K562 (cell line): ENCODE measurements around the gene LAPTM5. TPM values are rescaled to one million over a fixed set of nuclear protein-coding genes. Genes with fewer than 3 reads are reported as not detected.
A peak's percentile ranks its signal among the peaks of the same experiment; 100 is the strongest.

Experiments
- BRD9 ChIP-seq: fragments of 450-650 bp; IDR thresholded peaks from 2 replicates; pipeline ENCODE4 v1.6.1; 2018; ENCODE audit warnings: low read depth; ENCODE audit not compliant: partially characterized antibody
- CHD1 ChIP-seq: fragments of 200-600 bp; sonication (generic); IDR thresholded peaks from one replicate; pipeline ENCODE4 v1.6.1; 2012; ENCODE audit warnings: mild to moderate bottlenecking, moderate library complexity, low read length, inconsistent platforms
- ELF2 ChIP-seq: fragments of 250-450 bp; sonication (Bioruptor Pico); IDR thresholded peaks from 2 replicates; pipeline ENCODE4 v1.5.0; 2021; ENCODE audit warnings: mild to moderate bottlenecking
- GABPA ChIP-seq: fragments of 200-800 bp; sonication (Bioruptor generic); conservative IDR thresholded peaks from 2 replicates; pipeline ENCODE4 v1.6.1; 2016; ENCODE audit warnings: low read depth, missing genetic modification characterization, missing compliant biosample characterization
- KAT8 ChIP-seq: fragments of 450-650 bp; IDR thresholded peaks from 2 replicates; pipeline ENCODE4 v1.6.1; 2016; ENCODE audit warnings: low read depth, mild to moderate bottlenecking
- MECOM ChIP-seq: fragments of 250-450 bp; sonication (Bioruptor Pico); IDR thresholded peaks from 2 replicates; pipeline ENCODE4 v1.8.0; 2022; ENCODE audit warnings: inconsistent platforms
- MEF2A ChIP-seq: IDR thresholded peaks from 2 replicates; pipeline ENCODE4 v1.6.1; 2011; ENCODE audit warnings: low read depth, mild to moderate bottlenecking, low read length, moderate library complexity; ENCODE audit not compliant: control insufficient read depth
- NCOA2 ChIP-seq, 2 experiments: fragments of 450-650 bp; IDR thresholded peaks; 2 replicates each; pipeline ENCODE4 v1.6.1; 2018; ENCODE audit warnings: mild to moderate bottlenecking in 2 of 2, moderate library complexity in 1 of 2; ENCODE audit not compliant: partially characterized antibody in 2 of 2
- NR2C2 ChIP-seq, 2 experiments: fragments of 200-800 bp in 1 of 2; sonication (Bioruptor generic) in 1 of 2; sonication (generic) in 1 of 2; formaldehyde crosslinking in 1 of 2; IDR thresholded peaks; 2 replicates each; pipeline versions ENCODE4 v1.6.1 to v1.8.0; 2016 to 2022; ENCODE audit warnings: mild to moderate bottlenecking in 1 of 2, missing compliant biosample characterization in 1 of 2, missing genetic modification characterization in 1 of 2, missing genetic modification reagents in 1 of 2
- NUFIP1 ChIP-seq: fragments of 450-650 bp; IDR thresholded peaks from 2 replicates; pipeline ENCODE4 v1.6.1; 2018; ENCODE audit not compliant: partially characterized antibody
- PHB ChIP-seq: fragments of 250-450 bp; sonication (Bioruptor Pico); IDR thresholded peaks from 2 replicates; pipeline ENCODE4 v1.5.0; 2021
- SRF ChIP-seq, 2 experiments: fragments of 250-450, 450-650 bp in 1 of 2; sonication (Bioruptor Pico) in 1 of 2; sonication (generic) in 1 of 2; formaldehyde crosslinking; IDR thresholded peaks; 2 replicates each; pipeline versions ENCODE4 v1.5.0 to v1.5.1; 2020 to 2022; ENCODE audit warnings: mild to moderate bottlenecking in 1 of 2, missing genetic modification reagents in 1 of 2
- TEAD4 ChIP-seq, 2 experiments: sonication (generic) in 1 of 2; formaldehyde crosslinking in 1 of 2; IDR thresholded peaks; 2 replicates each; pipeline versions ENCODE4 v1.6.1 to v1.8.0; 2012 to 2022; ENCODE audit warnings: borderline replicate concordance in 1 of 2, inconsistent platforms in 1 of 2, low read length in 1 of 2, mild to moderate bottlenecking in 1 of 2, missing genetic modification reagents in 1 of 2
- TRIM24 ChIP-seq, 2 experiments: fragments of 450-650 bp; IDR thresholded peaks; 2 replicates each; pipeline ENCODE4 v1.6.1; 2016
- ZNF780A ChIP-seq: fragments of 250-450 bp; sonication (Bioruptor Pico); IDR thresholded peaks from 2 replicates; pipeline ENCODE4 v1.5.0; 2021; ENCODE audit warnings: mild to moderate bottlenecking
- polyA plus RNA-seq, 8 experiments: library from polyadenylated mRNA; depleted of rRNA in 4 of 8; stranded (reverse) in 5 of 8; unstranded in 3 of 8; fragments of >200 nt; fragmentation: Nextera tagmentation in 2 of 8; fragmentation: Illumina TruSeq in 1 of 8; extraction: Ambion mirVana in 2 of 8; extraction: Trizol in 1 of 8; gene quantifications; 2 replicates each; pipeline versions ENCODE4 v1.2.1 to v1.2.3, GENCODE V29; 2011 to 2014; ENCODE audit warnings: inconsistent platforms in 1 of 8, missing spikeins in 1 of 8
- total RNA-seq, 7 experiments: library from RNA; depleted of rRNA in 6 of 7; stranded (reverse); fragments of >200 nt in 6 of 7; fragmentation: Illumina TruSeq in 2 of 7; extraction: Trizol in 2 of 7; gene quantifications; 2 replicates each; pipeline versions ENCODE4 v1.2.1 to v1.2.3, GENCODE V29; 2011 to 2021; ENCODE audit warnings: low replicate concordance in 1 of 7
- TF ChIP-seq, protein P1 (sequence below), 2 experiments: fragments of 450-650 bp; IDR thresholded peaks; 2 replicates each; pipeline ENCODE4 v1.6.1; 2018; ENCODE audit warnings: mild to moderate bottlenecking in 2 of 2, low read depth in 1 of 2; ENCODE audit not compliant: partially characterized antibody in 2 of 2
- TF ChIP-seq, protein P2 (sequence below): fragments of 250-450 bp; sonication (Bioruptor Pico); IDR thresholded peaks from 2 replicates; pipeline ENCODE4 v1.5.0; 2022; ENCODE audit warnings: mild to moderate bottlenecking
- TF ChIP-seq, protein P3 (sequence below), 3 experiments: IDR thresholded peaks in 2 of 3; conservative IDR thresholded peaks in 1 of 3; 2 replicates each; pipeline ENCODE4 v1.5.1; 2011 to 2012; ENCODE audit warnings: low read length in 3 of 3, mild to moderate bottlenecking in 3 of 3, control low read depth in 2 of 3, improper control_type of control experiment in 1 of 3, inconsistent platforms in 1 of 3, low read depth in 1 of 3, mixed read lengths in 1 of 3, moderate library complexity in 1 of 3; ENCODE audit not compliant: insufficient read depth in 2 of 3

Gene LAPTM5
- total and polyA plus RNA-seq, 9 of the 15 experiments (the other 6 are each of a cell fraction or from before 2014, with no cell fraction given): 2.4 to 47.3 (median 20.3) TPM

DNA sequence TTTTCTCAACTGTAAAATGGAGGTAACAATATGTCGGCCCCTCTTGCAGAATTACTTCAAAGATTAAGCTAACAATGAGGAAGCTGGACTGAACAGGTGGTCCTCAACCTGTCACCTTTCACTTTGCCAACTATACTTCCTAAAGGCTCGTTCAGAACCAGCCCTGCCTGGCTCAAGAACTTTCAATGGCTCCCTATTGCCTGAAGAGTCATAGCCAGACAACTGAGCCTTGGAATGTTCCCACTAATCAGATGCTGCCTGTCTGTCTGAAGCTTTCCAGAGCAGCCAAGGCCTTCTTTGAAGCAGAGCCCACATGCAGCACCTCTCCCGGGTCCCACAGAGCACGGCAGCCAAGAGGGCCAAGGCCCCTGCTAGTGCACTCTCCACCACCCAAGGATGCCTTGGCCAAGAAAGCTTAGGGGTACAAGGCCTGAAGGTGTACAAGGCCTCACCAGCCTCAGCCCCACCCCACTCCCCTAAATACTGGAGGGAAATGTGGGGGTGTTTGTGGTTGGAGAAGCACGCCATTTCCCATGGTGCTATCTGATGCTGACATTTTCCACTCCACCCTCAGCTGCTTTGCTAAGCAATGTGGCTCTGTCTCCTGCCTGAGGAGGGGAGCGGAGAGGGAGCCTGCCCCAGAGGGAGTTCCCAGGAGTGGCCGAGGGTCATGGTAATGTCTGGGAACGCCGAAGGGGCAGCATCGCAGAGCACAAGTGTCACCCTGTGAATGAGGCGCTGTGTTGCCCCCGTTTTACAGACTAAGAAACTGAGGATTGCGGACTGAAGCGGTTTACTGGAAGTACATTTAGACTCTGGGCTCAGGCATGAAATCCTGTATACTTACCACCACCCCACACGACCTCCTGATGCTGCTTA lies 8.2 kb upstream of the LAPTM5 start (continued):
- TF ChIP-seq, protein P1, sequence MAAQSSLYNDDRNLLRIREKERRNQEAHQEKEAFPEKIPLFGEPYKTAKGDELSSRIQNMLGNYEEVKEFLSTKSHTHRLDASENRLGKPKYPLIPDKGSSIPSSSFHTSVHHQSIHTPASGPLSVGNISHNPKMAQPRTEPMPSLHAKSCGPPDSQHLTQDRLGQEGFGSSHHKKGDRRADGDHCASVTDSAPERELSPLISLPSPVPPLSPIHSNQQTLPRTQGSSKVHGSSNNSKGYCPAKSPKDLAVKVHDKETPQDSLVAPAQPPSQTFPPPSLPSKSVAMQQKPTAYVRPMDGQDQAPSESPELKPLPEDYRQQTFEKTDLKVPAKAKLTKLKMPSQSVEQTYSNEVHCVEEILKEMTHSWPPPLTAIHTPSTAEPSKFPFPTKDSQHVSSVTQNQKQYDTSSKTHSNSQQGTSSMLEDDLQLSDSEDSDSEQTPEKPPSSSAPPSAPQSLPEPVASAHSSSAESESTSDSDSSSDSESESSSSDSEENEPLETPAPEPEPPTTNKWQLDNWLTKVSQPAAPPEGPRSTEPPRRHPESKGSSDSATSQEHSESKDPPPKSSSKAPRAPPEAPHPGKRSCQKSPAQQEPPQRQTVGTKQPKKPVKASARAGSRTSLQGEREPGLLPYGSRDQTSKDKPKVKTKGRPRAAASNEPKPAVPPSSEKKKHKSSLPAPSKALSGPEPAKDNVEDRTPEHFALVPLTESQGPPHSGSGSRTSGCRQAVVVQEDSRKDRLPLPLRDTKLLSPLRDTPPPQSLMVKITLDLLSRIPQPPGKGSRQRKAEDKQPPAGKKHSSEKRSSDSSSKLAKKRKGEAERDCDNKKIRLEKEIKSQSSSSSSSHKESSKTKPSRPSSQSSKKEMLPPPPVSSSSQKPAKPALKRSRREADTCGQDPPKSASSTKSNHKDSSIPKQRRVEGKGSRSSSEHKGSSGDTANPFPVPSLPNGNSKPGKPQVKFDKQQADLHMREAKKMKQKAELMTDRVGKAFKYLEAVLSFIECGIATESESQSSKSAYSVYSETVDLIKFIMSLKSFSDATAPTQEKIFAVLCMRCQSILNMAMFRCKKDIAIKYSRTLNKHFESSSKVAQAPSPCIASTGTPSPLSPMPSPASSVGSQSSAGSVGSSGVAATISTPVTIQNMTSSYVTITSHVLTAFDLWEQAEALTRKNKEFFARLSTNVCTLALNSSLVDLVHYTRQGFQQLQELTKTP (IDR thresholded peaks at IDR 0.05; ENCODE audit: low read depth in 1 of 2, partially characterized antibody in 2 of 2): no peak
- TF ChIP-seq NUFIP1 (no peak), SRF (CRISPR knock-in tag; IDR thresholded peaks at IDR 0.05) (no peak; a peak in 2 of 4 replicates), PHB (CRISPR knock-in tag) (no peak), TRIM24 (IDR thresholded peaks at IDR 0.05) (no peak), KAT8 (no peak), MECOM (CRISPR knock-in tag) (peak; percentile 42), ELF2 (CRISPR knock-in tag) (no peak; the same call in none of the 2 replicates), NCOA2 (IDR thresholded peaks at IDR 0.05; ENCODE audit: partially characterized antibody in 2 of 2) (no peak), CHD1 (no peak), ZNF780A (CRISPR knock-in tag) (no peak), MEF2A (no peak), GABPA (tag) (no peak), NR2C2 (CRISPR knock-in tag; IDR thresholded peaks at IDR 0.05) (no peak), NR2C2 (tag; IDR thresholded peaks at IDR 0.05) (peak; percentile 47; the same call in 1 of the 2 replicates), TEAD4 (IDR thresholded peaks at IDR 0.05; ENCODE audit: low read length) (peak; percentile 21; the same call in 1 of the 2 replicates), TEAD4 (CRISPR knock-in tag; IDR thresholded peaks at IDR 0.05; ENCODE audit: borderline replicate concordance) (no peak), BRD9 (peak; percentile 17)
- TF ChIP-seq, protein P2, sequence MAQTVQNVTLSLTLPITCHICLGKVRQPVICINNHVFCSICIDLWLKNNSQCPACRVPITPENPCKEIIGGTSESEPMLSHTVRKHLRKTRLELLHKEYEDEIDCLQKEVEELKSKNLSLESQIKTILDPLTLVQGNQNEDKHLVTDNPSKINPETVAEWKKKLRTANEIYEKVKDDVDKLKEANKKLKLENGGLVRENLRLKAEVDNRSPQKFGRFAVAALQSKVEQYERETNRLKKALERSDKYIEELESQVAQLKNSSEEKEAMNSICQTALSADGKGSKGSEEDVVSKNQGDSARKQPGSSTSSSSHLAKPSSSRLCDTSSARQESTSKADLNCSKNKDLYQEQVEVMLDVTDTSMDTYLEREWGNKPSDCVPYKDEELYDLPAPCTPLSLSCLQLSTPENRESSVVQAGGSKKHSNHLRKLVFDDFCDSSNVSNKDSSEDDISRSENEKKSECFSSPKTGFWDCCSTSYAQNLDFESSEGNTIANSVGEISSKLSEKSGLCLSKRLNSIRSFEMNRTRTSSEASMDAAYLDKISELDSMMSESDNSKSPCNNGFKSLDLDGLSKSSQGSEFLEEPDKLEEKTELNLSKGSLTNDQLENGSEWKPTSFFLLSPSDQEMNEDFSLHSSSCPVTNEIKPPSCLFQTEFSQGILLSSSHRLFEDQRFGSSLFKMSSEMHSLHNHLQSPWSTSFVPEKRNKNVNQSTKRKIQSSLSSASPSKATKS: no peak
- TF ChIP-seq, protein P3, sequence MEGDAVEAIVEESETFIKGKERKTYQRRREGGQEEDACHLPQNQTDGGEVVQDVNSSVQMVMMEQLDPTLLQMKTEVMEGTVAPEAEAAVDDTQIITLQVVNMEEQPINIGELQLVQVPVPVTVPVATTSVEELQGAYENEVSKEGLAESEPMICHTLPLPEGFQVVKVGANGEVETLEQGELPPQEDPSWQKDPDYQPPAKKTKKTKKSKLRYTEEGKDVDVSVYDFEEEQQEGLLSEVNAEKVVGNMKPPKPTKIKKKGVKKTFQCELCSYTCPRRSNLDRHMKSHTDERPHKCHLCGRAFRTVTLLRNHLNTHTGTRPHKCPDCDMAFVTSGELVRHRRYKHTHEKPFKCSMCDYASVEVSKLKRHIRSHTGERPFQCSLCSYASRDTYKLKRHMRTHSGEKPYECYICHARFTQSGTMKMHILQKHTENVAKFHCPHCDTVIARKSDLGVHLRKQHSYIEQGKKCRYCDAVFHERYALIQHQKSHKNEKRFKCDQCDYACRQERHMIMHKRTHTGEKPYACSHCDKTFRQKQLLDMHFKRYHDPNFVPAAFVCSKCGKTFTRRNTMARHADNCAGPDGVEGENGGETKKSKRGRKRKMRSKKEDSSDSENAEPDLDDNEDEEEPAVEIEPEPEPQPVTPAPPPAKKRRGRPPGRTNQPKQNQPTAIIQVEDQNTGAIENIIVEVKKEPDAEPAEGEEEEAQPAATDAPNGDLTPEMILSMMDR (IDR thresholded peaks at IDR 0.05 in 2 of 3, conservative IDR thresholded peaks at IDR 0.05 in 1 of 3; ENCODE audit: insufficient read depth in 2 of 3, low read depth in 1 of 3, low read length in 3 of 3): no peak
